ENCODE results near the gene CBX5.

DNA sequence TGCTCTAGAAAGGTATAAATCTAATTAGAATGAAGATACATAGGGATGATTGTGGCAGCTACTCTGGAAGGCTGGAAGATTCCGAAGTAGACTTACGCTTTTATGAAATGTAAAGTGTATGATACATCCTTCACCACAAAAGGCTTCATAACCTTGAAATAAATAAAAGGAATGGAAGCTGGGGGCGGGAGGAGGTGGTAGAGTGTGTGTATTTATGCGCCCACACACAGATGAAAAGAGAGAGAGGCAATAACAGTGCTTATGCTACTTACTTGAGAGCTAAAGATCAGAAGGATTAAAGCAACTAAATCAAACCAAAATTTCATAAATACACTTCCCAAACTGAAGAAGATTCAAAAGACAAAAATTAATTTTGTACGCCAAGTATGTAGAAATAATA lies 30.4 kb downstream of the CBX5 start:
- TF ChIP-seq, protein P1, sequence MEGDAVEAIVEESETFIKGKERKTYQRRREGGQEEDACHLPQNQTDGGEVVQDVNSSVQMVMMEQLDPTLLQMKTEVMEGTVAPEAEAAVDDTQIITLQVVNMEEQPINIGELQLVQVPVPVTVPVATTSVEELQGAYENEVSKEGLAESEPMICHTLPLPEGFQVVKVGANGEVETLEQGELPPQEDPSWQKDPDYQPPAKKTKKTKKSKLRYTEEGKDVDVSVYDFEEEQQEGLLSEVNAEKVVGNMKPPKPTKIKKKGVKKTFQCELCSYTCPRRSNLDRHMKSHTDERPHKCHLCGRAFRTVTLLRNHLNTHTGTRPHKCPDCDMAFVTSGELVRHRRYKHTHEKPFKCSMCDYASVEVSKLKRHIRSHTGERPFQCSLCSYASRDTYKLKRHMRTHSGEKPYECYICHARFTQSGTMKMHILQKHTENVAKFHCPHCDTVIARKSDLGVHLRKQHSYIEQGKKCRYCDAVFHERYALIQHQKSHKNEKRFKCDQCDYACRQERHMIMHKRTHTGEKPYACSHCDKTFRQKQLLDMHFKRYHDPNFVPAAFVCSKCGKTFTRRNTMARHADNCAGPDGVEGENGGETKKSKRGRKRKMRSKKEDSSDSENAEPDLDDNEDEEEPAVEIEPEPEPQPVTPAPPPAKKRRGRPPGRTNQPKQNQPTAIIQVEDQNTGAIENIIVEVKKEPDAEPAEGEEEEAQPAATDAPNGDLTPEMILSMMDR (IDR thresholded peaks at IDR 0.05) = no peak
- TF ChIP-seq EP300 (IDR thresholded peaks at IDR 0.05) = no peak
- TF ChIP-seq POLR2AphosphoS5 (IDR thresholded peaks at IDR 0.05) = no peak

Data from stomach (tissue), 4 donors.